NT2/D1 (cell line): Measurements from ENCODE around the gene ADARB2.
"Not testable (repeated sequence)": the region's sequence is repeated elsewhere in the genome, so short reads cannot be mapped to it uniquely, and the experiment has no call there.

Experiments used
- SUZ12 ChIP-seq: IDR thresholded peaks from 2 replicates; pipeline ENCODE4 v1.6.1; 2011; ENCODE audit not compliant: insufficient read length, insufficient read depth; ENCODE audit errors: extremely low read depth
- YY1 ChIP-seq: IDR thresholded peaks from 2 replicates; pipeline ENCODE4 v1.6.1; 2011; ENCODE audit not compliant: insufficient read length, insufficient read depth
- ZNF274 ChIP-seq: IDR thresholded peaks from 2 replicates; pipeline ENCODE4 v1.6.1; 2011; ENCODE audit warnings: mild to moderate bottlenecking, low read depth, low read length

DNA sequence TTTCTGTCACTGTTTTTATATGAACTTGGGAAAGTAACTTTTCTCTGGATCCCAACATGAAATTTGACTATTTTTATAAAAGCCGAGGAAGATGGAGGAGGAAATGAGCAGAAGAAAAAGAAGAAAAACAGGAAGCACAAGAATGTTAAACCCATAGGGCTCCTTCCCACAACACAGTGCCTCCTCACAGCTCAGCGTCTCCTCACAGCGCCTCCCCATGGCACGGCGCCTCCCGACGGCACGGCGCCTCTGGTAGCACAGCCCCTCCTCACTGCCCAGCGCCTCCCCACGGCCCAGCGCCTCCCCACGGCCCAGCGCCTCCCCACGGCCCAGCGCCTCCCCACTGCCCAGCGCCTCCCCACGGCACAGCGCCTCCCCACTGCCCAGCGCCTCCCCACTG lies 410.8 kb downstream of the ADARB2 start:
- TF ChIP-seq SUZ12, ZNF274, YY1: not testable (repeated sequence)
